ENCODE results near the gene IRGQ.

IRGQ gene

GRCh38 chr19:43545276-43545675 lies 50.7 kb downstream of the IRGQ start:
- no peak for DNase-seq (ENCODE audit: low read depth, low spot score)

- DNase-seq (ENCODE audit: low read depth, low spot score) = no peak
These were observed 51.9 kb downstream of the IRGQ start for GRCh38 chr19:43544077-43544476.

GRCh38 chr19:43541920-43542650 lies 53.8 kb downstream of the IRGQ start:
- DNase-seq (ENCODE audit: low read depth, low spot score) = no peak

- DNase-seq (ENCODE audit: low read depth, low spot score) = no peak
These were observed 55.6 kb downstream of the IRGQ start for GRCh38 chr19:43540381-43540780.

- DNase-seq (ENCODE audit: low read depth, low spot score) = no peak
These were observed 57.0 kb downstream of the IRGQ start for GRCh38 chr19:43538922-43539321.

- no peak for DNase-seq (ENCODE audit: low read depth, low spot score)
These were observed 60.8 kb downstream of the IRGQ start for GRCh38 chr19:43534816-43535761.
